CD4-positive, alpha-beta T cell treated with Interleukin-12 subunit alpha and Interleukin-12 subunit beta, for 1 hour (primary cell): ENCODE data around the gene GNAQ.

Experiments
- DNase-seq: peaks from one replicate; pipeline ENCODE4 v3.0.0-alpha.2; 2020

The GNAQ gene

DNA sequence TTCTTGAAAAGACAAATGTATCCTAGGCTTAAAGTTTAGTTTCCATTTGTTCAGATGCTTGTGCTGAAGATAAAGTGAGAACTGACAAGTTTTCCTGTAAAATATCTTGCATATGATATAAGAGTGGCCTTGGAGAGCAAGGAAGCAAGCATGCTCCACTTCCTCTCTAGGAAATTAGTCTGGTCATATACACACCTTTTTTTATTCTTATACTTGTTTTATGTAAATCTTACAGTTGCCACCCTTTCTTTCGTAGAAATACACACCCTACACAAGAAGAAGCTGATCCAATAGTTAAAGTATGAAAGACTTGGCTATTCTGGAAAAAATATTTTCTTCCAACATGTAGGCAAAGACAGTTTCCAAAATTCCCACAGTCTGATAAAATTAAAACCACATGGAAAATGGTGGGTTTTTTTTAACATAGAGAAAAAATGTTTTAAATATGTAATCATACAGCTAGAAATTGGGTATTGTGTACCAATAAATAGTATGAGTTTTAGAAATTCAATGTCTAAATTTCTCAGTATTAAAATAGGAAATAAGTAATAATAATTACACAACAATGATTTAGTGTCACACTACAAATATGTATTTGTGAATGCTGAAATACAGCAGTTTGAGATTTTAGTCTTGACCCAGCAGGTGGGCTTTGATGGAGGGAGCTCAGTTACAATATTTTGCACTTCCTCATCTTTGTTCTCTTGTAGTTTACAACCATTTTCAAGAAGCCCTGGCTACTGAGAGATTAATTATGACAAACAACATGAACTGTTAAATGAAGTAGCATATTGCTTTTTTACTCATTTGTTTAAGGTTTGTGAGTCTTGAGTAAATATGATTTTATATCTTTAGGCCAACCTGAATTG lies 197.8 kb downstream of the GNAQ start:
- DNase-seq: no peak

- no peak for DNase-seq
Measured at GRCh38 chr9:77832639-77833038, 199.0 kb downstream of the GNAQ start.

DNA sequence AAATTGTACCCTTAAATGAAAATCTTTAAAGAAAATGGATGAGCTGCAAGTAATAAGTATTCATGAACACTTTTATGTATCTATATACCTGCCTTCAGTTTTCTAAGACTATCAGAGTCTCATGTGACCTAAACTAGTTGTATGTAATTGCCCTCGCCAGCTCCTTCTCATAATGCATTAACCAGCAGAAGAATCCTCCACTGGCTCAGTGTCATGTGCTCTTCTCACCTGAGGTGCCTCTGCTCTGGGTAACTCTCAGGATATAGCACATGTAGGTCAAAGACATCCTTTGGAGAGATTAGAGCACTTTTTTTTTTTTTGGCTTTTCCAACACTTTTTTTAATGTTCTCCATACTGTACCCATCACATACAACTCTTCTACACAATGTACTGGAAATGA lies 199.8 kb downstream of the GNAQ start:
- no peak for DNase-seq

DNA sequence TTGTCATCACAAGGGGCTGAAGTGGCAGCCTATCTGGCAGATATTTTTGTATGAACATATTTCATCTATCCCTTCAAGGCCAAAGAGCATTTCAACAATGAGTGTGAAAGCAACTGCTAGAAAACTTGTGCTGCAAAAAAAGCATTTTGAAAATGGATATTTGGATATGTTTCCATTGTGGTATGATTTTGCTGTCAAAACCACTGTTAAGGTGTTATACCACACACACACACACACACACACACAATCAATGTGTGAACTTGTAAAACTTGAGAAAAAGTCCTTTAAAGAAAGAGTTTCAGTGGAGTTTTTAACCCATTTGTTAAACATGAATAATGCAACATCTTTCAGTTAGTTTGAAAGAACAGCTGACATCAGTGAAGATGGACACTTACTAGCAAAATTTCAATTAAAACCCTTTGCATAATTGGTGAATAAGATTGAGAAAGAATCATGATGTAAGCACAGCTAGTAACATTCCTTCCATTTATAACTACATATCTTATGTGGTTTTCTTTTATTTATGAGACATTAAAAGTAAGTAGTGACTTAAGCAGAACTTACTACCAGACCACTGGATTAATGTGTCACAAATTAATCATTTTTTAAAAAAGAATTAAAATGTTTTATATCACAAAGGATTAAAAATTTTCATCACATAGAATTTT lies 200.9 kb downstream of the GNAQ start:
- DNase-seq: no peak

GRCh38 chr9:77829420-77829819 lies 202.2 kb downstream of the GNAQ start:
- DNase-seq: no peak

- DNase-seq: no peak
Measured at GRCh38 chr9:77827104-77827784, 204.4 kb downstream of the GNAQ start.

- DNase-seq: no peak
Measured at GRCh38 chr9:77826621-77827020, 205.0 kb downstream of the GNAQ start.

DNA sequence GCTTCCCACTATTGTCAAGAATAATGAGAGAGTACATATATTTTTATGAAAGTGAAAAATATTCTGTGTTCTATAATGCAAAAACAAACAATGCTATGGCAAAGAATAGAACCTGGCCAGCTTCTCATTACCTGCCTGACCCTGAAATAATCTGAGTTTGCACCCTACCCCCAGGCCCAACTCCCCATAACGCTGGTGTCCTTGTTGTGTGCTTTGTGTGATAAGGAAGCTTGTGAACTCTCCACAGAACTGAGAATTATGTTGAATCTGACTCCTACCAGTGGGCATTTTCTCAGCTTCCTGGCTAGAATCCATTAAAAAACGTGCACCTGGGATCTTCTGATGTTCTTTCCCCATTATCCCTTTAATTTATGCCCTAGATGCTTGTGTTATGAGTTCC lies 205.5 kb downstream of the GNAQ start:
- no peak for DNase-seq

GRCh38 chr9:77825361-77825760 lies 206.2 kb downstream of the GNAQ start:
- DNase-seq: no peak

DNA sequence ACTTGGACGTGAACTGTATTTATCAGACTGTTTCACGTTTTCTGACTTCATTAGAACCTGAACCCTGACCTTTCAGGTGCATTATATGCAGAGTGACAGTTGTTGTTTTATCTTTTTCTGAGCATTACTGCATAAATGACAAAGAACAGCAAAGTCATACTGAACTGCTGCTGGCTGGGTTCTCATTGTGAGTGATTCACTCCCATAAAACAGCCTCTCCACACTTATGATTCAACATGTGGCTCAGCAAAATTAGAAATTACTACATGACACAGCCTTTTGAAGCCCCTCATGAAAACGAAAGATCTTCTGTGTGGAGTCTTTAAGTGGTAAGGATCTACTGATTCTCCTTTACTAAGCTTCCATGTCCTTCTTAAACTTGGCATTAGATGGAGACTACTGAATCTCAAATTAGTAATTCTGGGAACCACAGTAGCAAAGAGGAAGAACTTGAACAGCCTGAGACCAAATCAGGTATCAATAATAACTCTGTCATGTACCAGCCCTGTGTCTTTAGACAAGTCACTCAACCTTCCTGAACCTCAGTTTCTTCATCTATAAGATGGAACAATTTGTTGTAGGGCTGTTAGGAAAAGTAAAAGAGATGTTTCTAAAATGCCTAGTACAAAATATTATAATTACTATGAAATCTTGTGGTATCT lies 211.2 kb downstream of the GNAQ start:
- DNase-seq: no peak

- no peak for DNase-seq
Measured at GRCh38 chr9:77819657-77820056, 212.0 kb downstream of the GNAQ start.

GRCh38 chr9:77817590-77818311 lies 213.9 kb downstream of the GNAQ start:
- DNase-seq: no peak

GRCh38 chr9:77816641-77817341 lies 214.8 kb downstream of the GNAQ start:
- DNase-seq: no peak

DNA sequence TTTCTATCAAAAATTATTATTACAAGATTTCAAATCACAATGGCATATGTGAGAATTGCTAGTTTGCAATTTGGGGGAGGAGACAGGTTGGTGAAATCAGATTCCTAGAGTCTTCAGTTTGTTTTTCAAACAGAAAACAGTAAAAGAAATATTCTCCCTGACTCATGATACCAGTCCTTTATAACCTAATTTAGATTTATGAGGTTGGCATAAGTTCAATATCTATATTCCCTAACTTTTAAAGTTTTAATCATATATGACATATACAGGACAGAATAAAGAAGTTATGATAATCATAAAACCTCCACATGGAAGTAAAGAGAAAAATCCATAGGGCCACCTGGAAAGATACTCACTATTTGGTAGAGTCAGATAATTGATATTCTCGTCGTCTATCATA lies 216.4 kb downstream of the GNAQ start:
- DNase-seq: no peak

GRCh38 chr9:77811832-77812231 lies 219.8 kb downstream of the GNAQ start:
- no peak for DNase-seq

- no peak for DNase-seq
Measured at GRCh38 chr9:77810637-77811119, 220.9 kb downstream of the GNAQ start.

DNA sequence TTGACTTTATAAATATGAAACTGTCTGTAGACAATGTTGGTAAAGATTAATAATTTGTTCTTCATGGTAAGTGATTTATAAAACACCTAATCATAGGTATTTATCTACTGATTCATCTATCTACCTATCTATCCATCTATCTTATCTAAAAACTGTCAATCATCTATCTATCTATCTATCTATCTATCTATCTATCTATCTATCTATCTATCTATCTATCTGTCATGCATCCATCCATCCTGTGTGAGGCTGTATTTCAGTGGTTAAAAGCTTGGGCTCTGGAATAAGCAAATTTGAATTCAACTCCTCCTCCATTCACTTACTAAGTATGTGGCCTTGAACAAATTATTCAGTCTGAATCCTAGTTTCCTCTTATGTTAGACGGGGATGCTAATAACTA lies 221.6 kb downstream of the GNAQ start:
- DNase-seq: no peak

GRCh38 chr9:77809552-77809951 lies 222.1 kb downstream of the GNAQ start:
- DNase-seq: no peak

DNA sequence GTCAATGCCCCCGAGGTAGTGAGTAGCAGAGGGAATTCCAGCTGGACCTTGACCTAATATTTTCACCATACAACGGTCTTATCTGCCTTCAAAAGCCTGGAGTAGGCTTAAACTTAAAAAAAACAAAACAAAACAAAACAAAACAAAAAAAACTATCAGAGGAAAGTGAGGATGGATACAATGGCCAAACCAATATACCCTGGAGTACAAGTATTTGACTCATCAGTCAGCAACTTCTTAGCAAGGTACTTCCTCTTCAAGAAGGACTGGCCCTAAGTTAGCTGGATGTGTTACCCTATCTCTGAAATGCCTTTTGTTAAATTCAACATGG lies 222.9 kb downstream of the GNAQ start:
- DNase-seq: no peak

DNA sequence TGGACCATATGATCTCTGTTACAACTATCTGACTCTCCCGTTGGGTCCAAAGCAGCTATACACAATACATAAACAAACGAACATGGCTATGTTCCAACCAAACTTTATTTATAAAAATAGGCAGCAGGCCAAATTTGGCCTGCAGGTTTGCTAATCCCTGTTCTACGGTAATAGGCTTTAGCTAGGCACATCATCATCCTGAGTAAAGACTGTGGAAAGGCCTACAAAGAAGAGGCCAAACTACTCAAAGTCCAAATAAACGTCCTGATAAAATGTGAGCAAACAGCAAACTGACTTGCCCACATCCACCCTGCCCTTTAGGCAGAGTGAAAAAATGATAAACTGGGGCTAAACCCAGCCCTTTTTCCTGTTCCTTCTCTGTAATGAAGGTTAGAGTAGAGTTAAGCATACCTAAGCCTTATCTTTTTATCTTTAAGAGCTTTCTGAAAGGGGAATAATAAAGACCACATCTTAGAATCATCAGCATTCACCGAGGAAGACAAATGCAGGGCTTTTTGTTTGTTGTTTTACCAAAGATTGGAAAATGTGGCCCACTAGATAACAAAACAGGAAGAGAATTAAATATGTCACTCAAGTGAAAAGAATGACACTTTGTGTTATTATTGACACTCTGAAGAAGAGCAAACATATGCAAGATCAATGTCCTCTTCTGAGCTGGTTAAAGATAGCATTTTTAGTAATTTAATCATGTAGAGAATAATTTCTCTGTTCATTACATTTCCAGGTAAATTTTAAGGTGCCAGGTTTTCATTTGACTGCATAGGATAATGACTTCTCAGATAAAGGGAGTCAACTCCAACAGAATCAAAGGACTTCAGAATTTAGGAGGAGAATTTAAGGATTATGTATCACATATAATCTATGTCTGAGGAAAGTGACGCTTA lies 223.5 kb downstream of the GNAQ start:
- DNase-seq: no peak

GRCh38 chr9:77807281-77807683 lies 224.3 kb downstream of the GNAQ start:
- DNase-seq: no peak
